ENCODE results near the gene ZNF609. TPM values are rescaled to one million over a fixed set of nuclear protein-coding genes. Genes with fewer than 3 reads are reported as not detected.

The ZNF609 gene
- total and polyA plus RNA-seq, 2 of the 13 experiments (the other 11 are each of a cell fraction or from before 2014, with no cell fraction given) = 8.9 to 9.9 TPM

DNA sequence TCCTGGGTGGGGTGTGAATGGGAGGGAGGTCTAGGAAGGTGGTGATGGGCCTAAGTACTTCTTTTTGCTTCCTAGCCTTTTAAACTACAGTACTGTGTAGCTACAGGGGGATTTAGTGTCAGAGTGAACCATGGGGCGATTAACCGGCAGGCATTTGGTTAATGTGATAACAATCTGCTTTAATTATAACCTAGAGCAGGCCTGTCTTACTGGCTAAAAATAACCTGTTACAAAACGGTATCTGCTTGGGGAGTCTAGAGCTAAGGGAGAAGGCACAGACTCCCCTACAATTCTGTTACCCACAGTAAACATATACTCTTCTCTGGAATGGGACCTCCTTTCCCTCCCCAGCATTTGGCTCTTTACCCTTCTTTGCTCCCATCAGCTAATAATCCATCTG lies 229.6 kb downstream of the ZNF609 start:
- in situ Hi-C loops (cut with HindIII; ENCODE audit: extremely low pct_ligation_motif_present, low pct_unique_long_range_greater_than_20kb) = loop anchor here (25.0 kb wide), 1 partner anchor 478 kb away; no protein-coding TSS in a partner anchor

More for the DNA sequence above, 229.6 kb downstream of the ZNF609 start:
- no TSS peak for BruUV-seq (replicated peaks)
- Histone ChIP-seq H3K27ac (ENCODE audit: extremely low read length, insufficient read depth, low read length) (no peak overlapping the region), H3K4me3 (replicated peaks in 1 of 3; ENCODE audit: insufficient read depth in 1 of 3, low read depth in 2 of 3, low read length in 3 of 3) (no peak overlapping the region), H2AFZ (ENCODE audit: low read length) (no peak overlapping the region), H3K4me2 (ENCODE audit: low read depth, low read length) (no peak overlapping the region), H3K9me3 (ENCODE audit: low read length) (no peaks in the 10 kb centered on the region), H3K27me3 (ENCODE audit: control insufficient read depth in 1 of 2, insufficient read depth in 2 of 2, low read length in 2 of 2) (no peaks in the 10 kb centered on the region), H3K9ac (ENCODE audit: insufficient read depth, low read depth, low read length) (no peak overlapping the region), H3K79me2 (ENCODE audit: insufficient read depth, low read length) (peaks cover 3% of the 10 kb centered on the region), H3K4me1 (ENCODE audit: insufficient read depth, low read length) (peaks cover 21% of the 10 kb centered on the region), H3K36me3 (replicated peaks in 1 of 2; ENCODE audit: control insufficient read depth in 1 of 2, insufficient read depth in 2 of 2, low read length in 2 of 2) (peaks cover 6 to 49% of the 10 kb centered on the region in 2 experiments; a peak in 4 of 5 replicates), H4K20me1 (ENCODE audit: insufficient read depth, low read length) (no peaks in the 10 kb centered on the region; the same call in 1 of the 2 replicates)
- DNase-seq (ENCODE audit: low spot score) (no peak), FAIRE-seq (no peak), ATAC-seq (no peak)
- TF ChIP-seq, protein P1, sequence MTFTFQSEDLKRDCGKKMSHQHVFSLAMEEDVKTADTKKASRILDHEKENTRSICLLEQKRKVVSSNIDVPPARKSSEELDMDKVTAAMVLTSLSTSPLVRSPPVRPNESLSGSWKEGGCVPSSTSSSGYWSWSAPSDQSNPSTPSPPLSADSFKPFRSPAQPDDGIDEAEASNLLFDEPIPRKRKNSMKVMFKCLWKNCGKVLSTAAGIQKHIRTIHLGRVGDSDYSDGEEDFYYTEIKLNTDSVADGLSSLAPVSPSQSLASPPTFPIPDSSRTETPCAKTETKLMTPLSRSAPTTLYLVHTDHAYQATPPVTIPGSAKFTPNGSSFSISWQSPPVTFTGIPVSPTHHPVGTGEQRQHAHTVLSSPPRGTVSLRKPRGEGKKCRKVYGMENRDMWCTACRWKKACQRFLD (CRISPR knock-in tag; IDR thresholded peaks at IDR 0.05; ENCODE audit: borderline replicate concordance) = no peak
- TF ChIP-seq ZNF12 (CRISPR knock-in tag; IDR thresholded peaks at IDR 0.05) (no peak), MATR3 (CRISPR knock-in tag; IDR thresholded peaks at IDR 0.05) (no peak), ZNF225 (CRISPR knock-in tag; IDR thresholded peaks at IDR 0.05) (no peak), ELF4 (CRISPR knock-in tag; IDR thresholded peaks at IDR 0.05; ENCODE audit: borderline replicate concordance) (no peak), ZNF773 (CRISPR knock-in tag; IDR thresholded peaks at IDR 0.05; ENCODE audit: borderline replicate concordance) (no peak), CREB1 (IDR thresholded peaks at IDR 0.05) (no peak), CREB1 (CRISPR knock-in tag; IDR thresholded peaks at IDR 0.05) (no peak), STAT5B (CRISPR knock-in tag; IDR thresholded peaks at IDR 0.05) (no peak), ARHGAP35 (CRISPR knock-in tag; IDR thresholded peaks at IDR 0.05; ENCODE audit: borderline replicate concordance) (no peak), ETV6 (CRISPR knock-in tag; conservative IDR thresholded peaks at IDR 0.05) (no peak), ZFYVE20 (CRISPR knock-in tag; IDR thresholded peaks at IDR 0.05; ENCODE audit: borderline replicate concordance, low read depth) (no peak)
- TF ChIP-seq, protein P2, sequence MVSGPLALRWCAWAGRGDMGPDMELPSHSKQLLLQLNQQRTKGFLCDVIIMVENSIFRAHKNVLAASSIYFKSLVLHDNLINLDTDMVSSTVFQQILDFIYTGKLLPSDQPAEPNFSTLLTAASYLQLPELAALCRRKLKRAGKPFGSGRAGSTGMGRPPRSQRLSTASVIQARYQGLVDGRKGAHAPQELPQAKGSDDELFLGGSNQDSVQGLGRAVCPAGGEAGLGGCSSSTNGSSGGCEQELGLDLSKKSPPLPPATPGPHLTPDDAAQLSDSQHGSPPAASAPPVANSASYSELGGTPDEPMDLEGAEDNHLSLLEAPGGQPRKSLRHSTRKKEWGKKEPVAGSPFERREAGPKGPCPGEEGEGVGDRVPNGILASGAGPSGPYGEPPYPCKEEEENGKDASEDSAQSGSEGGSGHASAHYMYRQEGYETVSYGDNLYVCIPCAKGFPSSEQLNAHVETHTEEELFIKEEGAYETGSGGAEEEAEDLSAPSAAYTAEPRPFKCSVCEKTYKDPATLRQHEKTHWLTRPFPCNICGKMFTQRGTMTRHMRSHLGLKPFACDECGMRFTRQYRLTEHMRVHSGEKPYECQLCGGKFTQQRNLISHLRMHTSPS (CRISPR knock-in tag; IDR thresholded peaks at IDR 0.05; ENCODE audit: low read depth) = no peak
- TF ChIP-seq, protein P3, sequence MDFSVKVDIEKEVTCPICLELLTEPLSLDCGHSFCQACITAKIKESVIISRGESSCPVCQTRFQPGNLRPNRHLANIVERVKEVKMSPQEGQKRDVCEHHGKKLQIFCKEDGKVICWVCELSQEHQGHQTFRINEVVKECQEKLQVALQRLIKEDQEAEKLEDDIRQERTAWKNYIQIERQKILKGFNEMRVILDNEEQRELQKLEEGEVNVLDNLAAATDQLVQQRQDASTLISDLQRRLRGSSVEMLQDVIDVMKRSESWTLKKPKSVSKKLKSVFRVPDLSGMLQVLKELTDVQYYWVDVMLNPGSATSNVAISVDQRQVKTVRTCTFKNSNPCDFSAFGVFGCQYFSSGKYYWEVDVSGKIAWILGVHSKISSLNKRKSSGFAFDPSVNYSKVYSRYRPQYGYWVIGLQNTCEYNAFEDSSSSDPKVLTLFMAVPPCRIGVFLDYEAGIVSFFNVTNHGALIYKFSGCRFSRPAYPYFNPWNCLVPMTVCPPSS (IDR thresholded peaks at IDR 0.05) = no peak
- TF ChIP-seq, protein P4, sequence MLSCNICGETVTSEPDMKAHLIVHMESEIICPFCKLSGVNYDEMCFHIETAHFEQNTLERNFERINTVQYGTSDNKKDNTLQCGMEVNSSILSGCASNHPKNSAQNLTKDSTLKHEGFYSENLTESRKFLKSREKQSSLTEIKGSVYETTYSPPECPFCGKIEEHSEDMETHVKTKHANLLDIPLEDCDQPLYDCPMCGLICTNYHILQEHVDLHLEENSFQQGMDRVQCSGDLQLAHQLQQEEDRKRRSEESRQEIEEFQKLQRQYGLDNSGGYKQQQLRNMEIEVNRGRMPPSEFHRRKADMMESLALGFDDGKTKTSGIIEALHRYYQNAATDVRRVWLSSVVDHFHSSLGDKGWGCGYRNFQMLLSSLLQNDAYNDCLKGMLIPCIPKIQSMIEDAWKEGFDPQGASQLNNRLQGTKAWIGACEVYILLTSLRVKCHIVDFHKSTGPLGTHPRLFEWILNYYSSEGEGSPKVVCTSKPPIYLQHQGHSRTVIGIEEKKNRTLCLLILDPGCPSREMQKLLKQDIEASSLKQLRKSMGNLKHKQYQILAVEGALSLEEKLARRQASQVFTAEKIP (CRISPR knock-in tag; IDR thresholded peaks at IDR 0.05; ENCODE audit: borderline replicate concordance) = no peak
- ChIA-PET POLR2A (no interaction called here), CTCF (ENCODE audit: low intra/inter-chr PET ratio, low total read pairs) (no interaction called here)
- intact Hi-C loops (cut with micrococcal nuclease; ENCODE audit: unreplicated experiment) = loop anchor here (1.0 kb wide), 1 partner anchor 38 kb away; no protein-coding TSS in a partner anchor
- WGBS (ENCODE audit: low lambda C conversion rate) = 100% methylated on average over 3 of the region's 3 CpGs
